Stimulated activated CD4-positive, alpha-beta T cell treated with anti-CD3 and anti-CD28 coated beads, TNF-alpha, amount 100 ng/mL, for 48 hours (primary cell): ENCODE results near the gene UBE3C.

Experiments used
- DNase-seq, 3 donors: peaks; one replicate each; pipeline ENCODE4 v3.0.0-alpha.2; 2020; ENCODE audit warnings: low read depth in 3 of 3

UBE3C gene

GRCh38 chr7:157177333-157177982 lies 38.7 kb downstream of the UBE3C start:
- DNase-seq, result no peak

- no peak for DNase-seq
These were observed 39.3 kb downstream of the UBE3C start for GRCh38 chr7:157177983-157178381.

GRCh38 chr7:157183832-157184231 lies 45.1 kb downstream of the UBE3C start:
- no peak for DNase-seq

- no peak for DNase-seq
These were observed 49.5 kb downstream of the UBE3C start for GRCh38 chr7:157188091-157188665.

- no peak for DNase-seq
These were observed 50.7 kb downstream of the UBE3C start for GRCh38 chr7:157189405-157189804.

GRCh38 chr7:157192861-157193260 lies 54.1 kb downstream of the UBE3C start:
- no peak for DNase-seq

- DNase-seq, result no peak
These were observed 54.5 kb downstream of the UBE3C start for GRCh38 chr7:157193274-157193673.

- no peak for DNase-seq
These were observed 56.2 kb downstream of the UBE3C start for GRCh38 chr7:157194948-157195347.

GRCh38 chr7:157195868-157196267 lies 57.1 kb downstream of the UBE3C start:
- DNase-seq, result no peak

GRCh38 chr7:157204134-157204533 lies 65.4 kb downstream of the UBE3C start:
- DNase-seq, result no peak

- no peak for DNase-seq
These were observed 66.7 kb downstream of the UBE3C start for GRCh38 chr7:157205438-157205837.

- no peak for DNase-seq
These were observed 70.1 kb downstream of the UBE3C start for GRCh38 chr7:157208571-157209413.

- DNase-seq, result no peak
These were observed 72.0 kb downstream of the UBE3C start for GRCh38 chr7:157210682-157211081.

- DNase-seq, result no peak
These were observed 73.0 kb downstream of the UBE3C start for GRCh38 chr7:157211690-157212089.

- no peak for DNase-seq
These were observed 80.4 kb downstream of the UBE3C start for GRCh38 chr7:157219154-157219553.

GRCh38 chr7:157220916-157221569 lies 82.3 kb downstream of the UBE3C start:
- DNase-seq, result no peak

GRCh38 chr7:157222687-157223086 lies 84.0 kb downstream of the UBE3C start:
- no peak for DNase-seq

- DNase-seq, result no peak
These were observed 85.9 kb downstream of the UBE3C start for GRCh38 chr7:157224627-157225026.

GRCh38 chr7:157228864-157229422 lies 90.2 kb downstream of the UBE3C start:
- no peak for DNase-seq

- no peak for DNase-seq
These were observed 95.0 kb downstream of the UBE3C start for GRCh38 chr7:157233677-157234076.

- no peak for DNase-seq
These were observed 95.5 kb downstream of the UBE3C start for GRCh38 chr7:157234271-157234670.
